SKM-1 (cell line): ENCODE measurements around the gene H19.

Source experiments
- DNase-seq: peaks from one replicate; lab custom pipeline; 2025; ENCODE audit not compliant: unreplicated experiment; lab: John Stamatoyannopoulos, UW

Gene H19

GRCh38 chr11:1987024-1987423, 10.6 kb downstream of the H19 start:
- DNase-seq = no peak

DNA sequence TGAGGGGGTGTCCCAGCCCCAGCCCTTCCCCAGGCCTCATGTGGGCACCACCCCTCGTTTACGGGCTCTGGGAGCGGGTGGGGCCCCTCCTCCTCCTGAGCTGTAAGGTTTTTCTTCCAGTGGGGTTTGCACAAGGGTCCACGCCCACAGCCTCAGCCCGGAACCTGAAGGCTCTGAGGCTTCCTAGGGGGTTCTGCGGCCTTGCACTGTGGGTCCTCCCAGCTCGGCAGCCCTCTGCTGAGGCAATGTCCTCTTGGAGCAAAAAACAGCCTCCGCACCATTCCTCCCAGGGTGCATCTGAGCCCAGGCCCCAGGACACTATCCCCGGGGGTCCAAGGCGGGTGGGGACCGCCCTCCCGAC, 14.1 kb downstream of the H19 start:
- no peak for DNase-seq

DNA sequence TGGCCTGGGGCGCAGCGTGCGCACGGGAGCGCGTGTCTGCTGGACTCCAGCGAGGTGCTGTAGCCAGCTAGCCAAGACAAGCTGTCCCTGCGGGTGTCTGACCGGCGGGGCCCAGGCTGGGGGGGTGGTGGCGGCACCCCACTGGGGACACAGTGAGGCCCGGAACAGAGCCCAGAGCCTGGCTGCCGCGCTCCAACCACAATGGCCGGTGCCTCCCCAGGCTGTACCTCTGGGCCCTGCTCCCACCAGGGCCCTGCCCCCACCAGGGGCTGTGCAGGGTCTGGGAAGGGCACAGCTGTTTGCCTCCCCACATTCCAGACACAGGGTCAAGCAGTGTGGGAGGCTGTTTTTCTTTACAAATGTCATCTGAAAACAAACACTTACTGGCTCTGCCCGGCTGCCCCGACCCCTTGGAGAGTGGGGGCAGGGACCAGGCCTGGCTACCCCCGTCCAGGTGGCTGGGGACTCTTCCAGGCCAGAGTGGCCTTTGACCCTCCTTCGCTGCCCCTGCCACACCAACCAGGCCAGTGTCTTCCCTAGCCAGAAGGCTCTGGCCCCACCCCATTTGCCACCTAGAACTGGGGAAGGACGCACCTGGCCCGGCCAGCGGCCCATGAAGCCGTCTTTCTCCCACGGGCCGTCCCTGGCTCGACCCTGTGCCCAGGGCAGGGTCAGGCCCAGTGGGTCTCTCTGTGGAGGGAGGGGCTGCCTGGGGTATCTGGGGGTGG, 14.6 kb downstream of the H19 start:
- no peak for DNase-seq

GRCh38 chr11:1979607-1980006, 18.0 kb downstream of the H19 start:
- DNase-seq = no peak

GRCh38 chr11:1978720-1979473, 18.7 kb downstream of the H19 start:
- DNase-seq = no peak

- DNase-seq = no peak
These were observed 22.5 kb downstream of the H19 start for GRCh38 chr11:1975185-1975584.

DNA sequence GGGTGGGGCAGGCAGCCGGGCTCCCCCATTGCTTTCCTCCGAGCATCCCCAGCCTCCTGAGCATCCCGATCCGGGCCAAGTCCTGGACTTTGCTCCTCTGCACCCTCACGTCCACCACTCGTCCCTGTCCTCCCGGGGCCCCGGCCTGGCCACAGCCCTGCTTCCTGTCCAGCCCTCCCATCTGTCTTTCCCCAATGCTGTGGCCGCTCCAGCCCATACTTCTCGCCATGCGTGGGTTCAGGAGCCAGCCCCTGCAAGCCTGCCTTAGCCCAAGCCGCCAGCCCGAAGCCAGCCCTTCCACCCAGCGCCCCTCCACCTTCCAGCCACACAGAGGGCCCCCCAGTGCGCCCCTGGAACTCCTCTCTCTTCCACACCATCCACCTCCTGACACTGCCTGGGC, 26.7 kb downstream of the H19 start:
- no peak for DNase-seq

DNA sequence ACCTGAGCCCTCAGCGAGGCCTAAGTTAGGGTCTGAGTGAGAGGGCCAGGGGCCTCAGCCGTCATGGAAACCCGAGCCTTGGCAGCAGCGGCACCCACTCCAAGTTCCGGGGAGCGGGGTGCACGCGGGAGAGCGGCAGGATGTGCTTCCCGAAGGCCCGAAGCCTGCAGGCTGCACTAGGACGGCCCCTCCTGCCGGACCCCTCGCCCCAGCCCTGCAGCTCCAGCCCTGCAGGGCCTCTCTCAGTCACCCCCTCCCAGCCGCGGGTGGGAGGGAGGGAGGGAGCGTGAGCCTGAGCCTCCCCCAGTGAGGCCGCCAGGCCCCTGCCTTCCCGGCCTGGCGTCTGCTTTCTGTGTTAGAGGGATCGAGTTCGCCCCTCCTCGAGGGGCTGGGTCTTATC, 27.9 kb downstream of the H19 start:
- no peak for DNase-seq

GRCh38 chr11:1969035-1969434, 28.6 kb downstream of the H19 start:
- DNase-seq = no peak

- no peak for DNase-seq
These were observed 29.1 kb downstream of the H19 start for GRCh38 chr11:1968454-1969002.

DNA sequence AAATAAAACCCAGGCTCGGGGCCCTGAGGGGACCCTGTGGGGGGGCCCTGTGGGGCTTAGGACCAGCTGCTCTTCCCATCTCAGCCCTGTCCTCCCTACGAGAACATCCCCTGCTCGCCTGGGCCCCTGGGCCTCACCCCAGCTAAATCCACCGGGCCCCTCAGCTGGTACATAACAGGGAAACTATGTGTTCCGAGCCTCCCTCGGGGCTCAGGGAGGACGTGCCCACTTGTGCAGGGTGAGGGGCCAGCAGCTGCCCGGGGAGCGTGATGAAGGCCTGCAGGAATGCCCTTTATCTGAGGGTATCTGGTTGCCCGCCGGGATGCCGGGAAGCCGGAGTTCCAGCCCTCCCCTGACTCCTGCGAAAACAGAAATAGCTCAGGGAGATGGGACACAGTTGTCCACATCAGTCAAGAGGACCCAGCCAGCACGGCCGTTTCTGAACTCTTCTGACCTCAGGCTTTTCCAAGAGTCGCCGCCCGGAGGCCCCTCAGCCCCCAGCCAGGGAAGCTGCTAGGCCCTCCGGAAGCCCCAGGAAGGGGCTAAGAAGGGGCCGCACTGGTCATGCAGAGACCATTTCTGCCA, 29.9 kb downstream of the H19 start:
- DNase-seq = no peak

DNA sequence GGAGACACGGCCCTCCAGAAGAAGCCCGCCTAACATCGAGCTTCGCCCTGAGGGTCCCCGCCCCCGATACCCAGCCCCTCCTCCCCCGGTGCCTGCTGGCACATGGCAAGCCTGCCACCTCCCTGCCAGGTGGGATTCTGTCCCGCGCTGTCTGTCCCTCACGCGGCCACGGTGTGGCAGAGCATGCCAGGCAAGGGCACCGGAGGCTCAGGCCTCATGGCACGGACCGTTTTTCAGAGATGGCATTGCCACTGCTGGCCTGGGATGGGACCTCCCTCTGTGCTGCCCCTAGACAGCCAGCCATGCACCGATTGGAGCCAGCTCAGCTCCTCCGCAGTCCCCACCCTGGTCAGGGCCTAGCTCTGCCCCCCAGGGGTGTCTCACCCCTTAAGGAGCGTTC, 31.1 kb downstream of the H19 start:
- DNase-seq = no peak

DNA sequence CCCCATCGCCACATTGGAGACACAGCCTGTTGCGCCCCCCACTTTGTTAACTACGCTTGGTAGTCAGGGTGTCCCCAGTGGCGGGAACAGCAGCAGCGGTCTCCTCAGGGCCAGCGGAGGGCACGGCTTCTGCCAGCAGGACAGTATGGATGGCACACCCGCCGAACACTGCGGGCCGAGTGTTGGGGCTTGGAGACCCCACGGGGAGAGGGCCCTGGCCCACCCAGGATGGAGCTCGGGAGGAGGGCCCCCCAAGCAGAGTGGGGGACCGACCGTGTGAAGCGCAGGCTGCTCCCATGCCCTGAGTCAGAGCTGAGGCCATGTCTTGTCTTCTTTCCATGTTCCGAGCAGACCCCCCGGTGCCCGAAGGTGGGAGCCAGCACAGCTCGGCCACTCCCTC, 32.7 kb downstream of the H19 start:
- no peak for DNase-seq

DNA sequence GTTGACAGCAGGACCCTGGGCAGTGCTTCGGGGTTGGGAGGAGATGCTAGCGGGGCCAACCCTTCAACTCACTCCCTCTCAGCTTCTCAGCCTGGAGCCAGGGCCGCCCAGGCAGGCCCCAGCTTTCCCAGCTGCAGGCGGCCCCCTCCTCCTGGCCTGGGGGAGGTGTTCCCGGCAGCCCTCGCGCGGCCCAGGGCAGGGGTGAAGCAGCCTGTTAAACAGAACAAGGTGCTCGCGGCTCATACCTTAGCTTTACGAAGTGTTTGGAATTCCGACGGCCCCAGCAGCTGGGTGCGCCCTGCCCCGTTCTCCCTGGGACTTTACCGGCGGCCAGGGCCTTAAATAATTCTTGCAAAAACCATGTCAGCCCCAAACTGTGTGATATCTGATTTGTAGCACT, 33.3 kb downstream of the H19 start:
- no peak for DNase-seq

GRCh38 chr11:1963864-1964263, 33.8 kb downstream of the H19 start:
- DNase-seq = no peak

DNA sequence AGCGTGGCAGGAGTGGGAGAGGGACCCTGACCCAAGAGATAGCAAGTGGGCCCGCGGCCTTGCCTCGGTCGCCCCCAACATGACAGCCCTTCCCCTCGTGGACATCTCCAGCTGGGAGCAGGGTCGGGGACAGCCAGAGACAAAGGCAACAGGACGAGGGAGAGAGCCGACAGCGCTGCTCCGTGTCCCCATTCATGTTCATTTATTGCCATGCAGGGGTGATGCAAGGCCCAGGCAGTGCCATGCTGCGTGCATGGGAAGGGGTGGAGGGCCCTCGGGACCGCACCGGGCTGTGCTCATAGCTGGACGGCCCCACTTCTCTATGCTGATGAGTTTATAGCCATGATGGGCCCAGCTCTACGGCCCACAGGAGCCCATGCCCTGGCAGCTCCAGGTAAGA, 37.9 kb downstream of the H19 start:
- no peak for DNase-seq

DNA sequence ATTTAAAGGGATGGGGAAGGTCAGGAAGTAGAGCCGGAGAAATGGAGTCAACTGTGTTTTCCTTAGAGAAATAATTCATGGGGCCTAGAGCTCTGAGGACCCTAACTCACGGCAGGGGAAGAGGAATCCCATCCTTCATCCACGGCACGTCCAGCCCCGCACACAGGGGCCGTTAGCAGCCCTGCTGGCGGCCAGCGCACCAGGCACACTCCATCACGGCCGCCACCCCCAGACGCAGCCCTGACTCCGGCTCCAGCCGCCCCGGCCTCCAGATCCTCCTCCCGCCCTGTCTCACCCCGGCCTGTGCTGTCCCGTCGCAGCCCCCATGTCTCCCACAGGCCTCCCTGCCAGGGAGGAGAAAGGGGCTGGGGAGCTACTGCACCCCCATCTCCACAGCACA, 39.3 kb downstream of the H19 start:
- no peak for DNase-seq

- DNase-seq = no peak
These were observed 44.0 kb downstream of the H19 start for GRCh38 chr11:1953489-1954266.

- no peak for DNase-seq
These were observed 44.7 kb downstream of the H19 start for GRCh38 chr11:1952806-1953482.

GRCh38 chr11:1949922-1950321, 47.7 kb downstream of the H19 start:
- DNase-seq = no peak

DNA sequence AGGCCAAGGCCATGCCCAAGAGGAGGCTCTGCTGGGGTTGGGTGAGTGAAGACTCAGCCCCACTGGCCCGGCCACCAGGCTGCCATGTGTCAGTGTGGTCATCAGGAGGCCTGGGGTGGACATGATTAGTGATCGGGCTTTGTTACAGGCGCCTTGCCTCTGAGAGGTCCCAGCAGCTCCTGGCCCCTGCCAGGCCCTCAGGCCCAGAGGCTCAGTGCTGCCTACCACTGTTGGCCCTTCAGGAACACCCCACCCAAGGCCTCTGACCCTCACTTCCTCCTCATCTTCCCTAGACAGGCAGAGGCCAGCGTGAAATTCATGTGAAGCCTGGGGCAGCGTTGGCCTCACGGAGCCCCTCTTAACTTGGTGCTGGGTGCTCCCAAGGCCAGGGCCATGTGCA, 48.3 kb downstream of the H19 start:
- DNase-seq = no peak
